Measurements from ENCODE around the gene MARCHF10.

- no peak for TF ChIP-seq USF2 (IDR thresholded peaks at IDR 0.05; ENCODE audit: low read depth, low read length)
- no peak for TF ChIP-seq USF2 (CRISPR knock-in tag; IDR thresholded peaks at IDR 0.05; ENCODE audit: borderline replicate concordance)
- TF ChIP-seq PBX3 (CRISPR knock-in tag; IDR thresholded peaks at IDR 0.05; ENCODE audit: borderline replicate concordance), result no peak
- no peak for TF ChIP-seq ATM (IDR thresholded peaks at IDR 0.05; ENCODE audit: borderline replicate concordance)
- TF ChIP-seq FOSL2 (CRISPR knock-in tag; IDR thresholded peaks at IDR 0.05), result no peak
- TF ChIP-seq ELK4 (CRISPR knock-in tag; IDR thresholded peaks at IDR 0.05; ENCODE audit: borderline replicate concordance), result no peak
- no peak for TF ChIP-seq EZH2 (conservative IDR thresholded peaks at IDR 0.05; ENCODE audit: low read depth, low read length)
- TF ChIP-seq MED8 (CRISPR knock-in tag; IDR thresholded peaks at IDR 0.05; ENCODE audit: insufficient replicate concordance), result no peak
- no peak for TF ChIP-seq SMARCC2 (IDR thresholded peaks at IDR 0.05)
- TF ChIP-seq CHCHD3 (CRISPR knock-in tag; IDR thresholded peaks at IDR 0.05), result no peak
These were observed 68.3 kb downstream of the MARCHF10 start for GRCh38 chr17:62739645-62740388.
